ENCODE measurements around the gene NENF. TPM values are rescaled to one million over a fixed set of nuclear protein-coding genes. Genes with fewer than 3 reads are reported as not detected.
A peak's percentile ranks its signal among the peaks of the same experiment; 100 is the strongest.
"Not testable (repeated sequence)": the region's sequence is repeated elsewhere in the genome, so short reads cannot be mapped to it uniquely, and the experiment has no call there.

NENF gene
- total RNA-seq, 1 experiment from 2014 or later, result 114 TPM

DNA sequence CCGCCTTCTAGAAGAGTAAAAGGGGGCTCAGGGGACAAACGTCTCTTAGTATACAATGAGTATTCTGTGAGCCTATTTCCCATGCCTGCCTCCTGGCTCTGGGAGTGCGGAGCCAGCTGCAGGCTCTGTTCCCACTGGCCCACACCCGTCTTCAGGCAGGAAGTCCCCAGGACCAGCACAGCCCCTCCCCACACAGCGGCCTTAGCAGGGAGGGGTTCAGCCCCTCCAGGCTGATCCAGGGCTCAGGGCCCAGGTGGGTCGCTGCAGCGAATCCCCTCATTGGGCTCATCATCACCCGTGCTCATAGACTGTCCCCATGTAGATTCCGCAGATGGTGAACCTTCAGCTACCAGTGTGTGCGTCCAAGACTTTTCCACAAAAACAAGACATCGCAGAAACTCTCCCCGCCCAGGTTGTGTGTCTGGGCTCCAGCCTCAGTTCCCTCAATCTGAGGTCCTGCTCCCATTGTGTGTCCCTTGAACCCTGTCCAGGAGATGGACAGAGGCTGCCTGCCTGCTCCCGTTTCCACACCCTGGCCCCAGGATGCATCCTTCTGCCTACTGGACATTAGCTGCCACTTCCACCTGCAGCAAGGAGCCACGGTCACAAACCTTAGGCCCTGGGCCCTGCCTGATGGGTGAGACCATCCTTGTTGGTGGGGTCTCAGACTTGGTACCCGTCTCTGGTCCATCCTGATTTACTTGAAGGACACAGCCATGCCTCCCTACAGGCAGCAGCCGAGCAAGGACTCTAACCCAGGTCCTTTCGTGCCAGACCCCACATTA lies 39.4 kb downstream of the NENF start:
- in situ Hi-C loops (cut with HindIII; ENCODE audit: low pct_unique_long_range_greater_than_20kb, low sequenced_read_pairs), result no loop called here
- DNase-seq (ENCODE audit: low read depth, low spot score), result no peak

DNA sequence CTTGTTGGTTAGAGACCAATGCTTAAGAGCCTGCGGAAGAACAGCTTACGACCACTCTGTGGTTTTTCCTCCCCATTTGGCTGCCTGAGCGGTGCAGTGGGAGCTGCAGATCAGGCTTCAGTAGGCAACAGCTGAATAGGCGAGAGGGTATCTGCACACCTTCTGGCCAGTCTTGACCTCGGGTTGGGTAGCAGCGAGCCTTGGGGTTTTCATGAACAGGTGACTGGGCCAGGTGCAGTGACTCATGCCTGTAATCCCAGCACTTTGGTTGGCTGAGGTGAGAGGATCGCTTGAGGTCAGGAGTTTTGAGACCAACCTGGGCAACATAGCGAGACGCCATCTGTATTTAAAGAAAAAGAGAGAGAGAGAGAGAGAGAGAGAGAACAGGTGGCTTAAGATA lies 41.0 kb downstream of the NENF start:
- in situ Hi-C loops (cut with HindIII; ENCODE audit: low pct_unique_long_range_greater_than_20kb, low sequenced_read_pairs), result no loop called here

DNA sequence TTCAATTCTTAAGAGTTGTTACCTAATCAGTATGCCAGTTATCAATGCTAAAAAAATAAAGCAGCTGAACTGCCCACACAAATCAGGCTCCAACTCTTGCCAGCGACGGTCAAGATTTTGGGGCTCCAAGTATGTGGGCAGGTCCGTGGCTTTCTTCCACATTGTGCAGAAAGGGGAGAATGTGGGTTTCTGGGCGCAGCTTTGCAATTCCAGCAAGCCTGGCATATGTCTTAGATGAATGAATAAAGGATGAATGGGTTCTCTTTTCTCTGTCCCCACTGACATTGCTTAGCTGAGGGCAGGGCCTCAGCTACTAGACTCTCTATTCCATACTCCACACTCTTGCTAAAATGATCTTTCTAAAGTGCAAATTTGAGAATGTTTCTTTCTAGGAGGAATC lies 42.4 kb downstream of the NENF start:
- in situ Hi-C loops (cut with HindIII; ENCODE audit: low pct_unique_long_range_greater_than_20kb, low sequenced_read_pairs), result no loop called here
- DNase-seq (ENCODE audit: low read depth, low spot score), result no peak

More for the DNA sequence above, 41.0 kb downstream of the NENF start:
- DNase-seq (ENCODE audit: low read depth, low spot score), result no peak

DNA sequence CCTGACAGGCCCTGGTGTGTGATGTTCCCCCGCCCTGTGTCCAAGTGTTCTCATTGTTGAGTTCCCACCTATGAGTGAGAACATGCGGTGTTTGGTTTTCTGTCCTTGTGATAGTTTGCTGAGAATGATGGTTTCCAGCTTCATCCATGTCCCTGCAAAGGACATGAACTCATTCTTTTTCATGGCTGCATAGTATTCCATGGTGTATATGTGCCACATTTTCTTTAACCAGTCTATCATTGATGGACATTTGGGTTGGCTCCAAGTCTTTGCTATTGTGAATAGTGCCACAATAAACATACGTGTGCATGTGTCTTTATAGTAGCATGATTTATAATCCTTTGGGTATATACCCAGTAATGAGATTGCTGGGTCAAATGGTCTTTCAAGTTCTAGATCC lies 43.1 kb downstream of the NENF start:
- in situ Hi-C loops (cut with HindIII; ENCODE audit: low pct_unique_long_range_greater_than_20kb, low sequenced_read_pairs); DNase-seq (ENCODE audit: low read depth, low spot score): not testable (repeated sequence)

DNA sequence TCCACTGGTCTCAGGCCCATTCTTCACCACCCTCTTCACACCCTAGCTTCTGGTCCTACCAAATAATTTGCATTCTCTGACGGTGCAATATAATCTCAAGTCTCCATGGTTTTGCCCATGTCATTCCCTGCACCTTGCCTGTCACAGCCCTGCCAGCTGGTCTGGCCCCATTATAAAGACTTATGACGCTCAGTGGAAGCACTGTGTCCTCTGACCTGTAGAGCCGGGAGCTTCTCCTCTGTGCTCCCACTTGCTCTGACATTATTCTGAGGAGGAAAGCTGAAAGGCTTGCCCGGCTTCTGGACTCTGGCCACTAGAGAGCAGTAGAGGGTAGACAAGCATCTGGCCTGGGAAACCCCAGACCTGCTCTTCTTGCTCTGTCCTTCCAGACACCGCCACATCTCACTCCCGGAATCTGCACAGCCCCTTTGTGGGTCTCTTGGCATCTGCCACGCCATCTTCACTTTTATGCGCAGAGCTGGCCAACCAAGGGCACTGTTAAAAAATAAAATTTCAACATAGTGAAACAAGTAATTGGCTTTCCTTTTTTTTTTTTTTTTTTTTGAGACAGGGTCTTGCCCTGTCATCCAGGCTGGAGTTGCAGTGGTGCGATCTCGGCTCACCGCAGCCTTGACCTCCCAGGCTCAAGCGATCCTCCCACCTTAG lies 44.4 kb downstream of the NENF start:
- in situ Hi-C loops (cut with HindIII; ENCODE audit: low pct_unique_long_range_greater_than_20kb, low sequenced_read_pairs), result no loop called here
- peak; percentile 93 for DNase-seq (ENCODE audit: low read depth, low spot score)

DNA sequence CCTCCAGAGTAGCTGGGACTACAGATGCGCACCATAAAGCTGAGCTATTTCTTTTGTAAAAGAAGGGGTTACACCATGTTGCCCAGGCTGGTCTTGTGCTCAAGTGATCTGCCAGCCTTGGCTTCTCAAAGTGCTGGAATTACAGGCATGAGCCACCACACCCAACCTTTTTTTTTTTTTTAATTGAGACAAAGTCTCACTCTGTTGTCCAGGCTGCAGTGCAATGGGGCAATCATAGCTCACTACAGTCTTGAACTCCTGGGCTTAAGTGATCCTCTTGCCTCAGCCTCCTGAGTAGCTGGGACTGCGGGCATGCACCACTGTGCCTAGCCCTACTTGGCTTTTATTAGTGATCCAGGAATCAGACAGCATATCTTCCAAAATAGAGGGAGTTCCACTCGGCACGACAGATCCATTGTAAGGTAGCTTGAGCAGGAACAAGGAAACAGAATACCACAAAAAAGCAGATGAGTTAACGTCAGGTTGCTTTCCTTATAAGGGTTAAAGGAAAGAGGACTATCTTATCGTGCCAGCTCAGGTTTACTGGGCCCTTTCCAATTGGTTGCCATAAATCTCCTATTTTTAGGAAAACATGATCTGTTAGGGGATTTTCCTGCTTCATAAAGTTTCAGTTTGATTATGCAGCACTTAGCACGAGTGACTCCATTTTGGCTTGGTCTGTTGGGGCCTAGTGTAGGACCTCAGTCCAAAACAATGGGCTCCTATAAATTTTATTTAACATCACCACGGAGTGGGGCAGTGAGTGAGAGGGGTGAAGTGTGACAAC lies 45.2 kb downstream of the NENF start:
- DNase-seq (ENCODE audit: low read depth, low spot score), result no peak
- in situ Hi-C loops (cut with HindIII; ENCODE audit: low pct_unique_long_range_greater_than_20kb, low sequenced_read_pairs), result no loop called here

DNA sequence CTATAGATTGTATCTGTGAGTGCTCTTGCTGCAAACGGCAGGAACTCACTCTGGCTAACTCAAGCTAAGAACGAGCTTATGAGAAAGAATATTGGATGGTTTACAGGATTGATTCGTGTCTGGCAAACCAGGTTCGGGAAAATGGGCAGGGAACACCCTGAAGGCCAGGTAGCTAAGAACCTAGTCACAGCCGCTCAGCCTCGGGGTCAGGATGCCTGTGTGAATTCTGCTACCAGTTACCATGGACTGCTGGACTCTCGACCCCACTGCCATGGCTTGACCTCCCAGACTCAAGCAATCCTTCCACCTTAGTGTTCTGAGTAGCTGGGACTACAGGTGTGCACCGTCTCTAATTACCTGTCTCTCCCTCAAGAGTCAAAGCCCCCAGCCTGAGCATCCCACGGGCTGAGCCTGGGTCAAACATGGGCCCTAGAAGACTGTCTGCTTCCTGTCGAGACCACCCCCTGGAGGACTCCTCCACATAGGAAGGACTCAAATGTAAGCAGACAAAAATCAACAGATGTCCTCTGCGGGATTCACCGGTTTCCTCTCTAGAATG lies 45.8 kb downstream of the NENF start:
- in situ Hi-C loops (cut with HindIII; ENCODE audit: low pct_unique_long_range_greater_than_20kb, low sequenced_read_pairs), result no loop called here

DNA sequence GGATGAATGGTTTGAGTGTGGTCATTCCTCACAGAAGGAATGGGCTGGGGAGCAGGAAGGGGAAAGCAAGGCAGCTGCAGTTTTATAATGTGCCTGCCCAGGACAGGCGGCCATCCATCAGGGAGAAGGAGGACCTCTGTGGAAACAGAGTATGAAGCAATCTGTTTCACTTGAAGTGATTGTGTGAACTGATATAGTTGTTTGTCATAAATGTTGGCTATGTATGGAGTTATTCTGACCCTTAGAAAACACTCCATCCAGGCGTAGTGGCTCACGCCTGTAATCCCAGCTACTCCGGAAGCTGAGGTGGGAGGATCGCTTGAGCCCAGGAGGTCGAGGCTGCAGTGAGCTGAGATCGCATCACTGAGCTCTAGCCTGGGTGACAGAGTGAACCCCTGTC lies 46.5 kb downstream of the NENF start:
- in situ Hi-C loops (cut with HindIII; ENCODE audit: low pct_unique_long_range_greater_than_20kb, low sequenced_read_pairs), result no loop called here
- DNase-seq (ENCODE audit: low read depth, low spot score), result no peak

More for the DNA sequence above, 45.8 kb downstream of the NENF start:
- no peak for DNase-seq (ENCODE audit: low read depth, low spot score)

DNA sequence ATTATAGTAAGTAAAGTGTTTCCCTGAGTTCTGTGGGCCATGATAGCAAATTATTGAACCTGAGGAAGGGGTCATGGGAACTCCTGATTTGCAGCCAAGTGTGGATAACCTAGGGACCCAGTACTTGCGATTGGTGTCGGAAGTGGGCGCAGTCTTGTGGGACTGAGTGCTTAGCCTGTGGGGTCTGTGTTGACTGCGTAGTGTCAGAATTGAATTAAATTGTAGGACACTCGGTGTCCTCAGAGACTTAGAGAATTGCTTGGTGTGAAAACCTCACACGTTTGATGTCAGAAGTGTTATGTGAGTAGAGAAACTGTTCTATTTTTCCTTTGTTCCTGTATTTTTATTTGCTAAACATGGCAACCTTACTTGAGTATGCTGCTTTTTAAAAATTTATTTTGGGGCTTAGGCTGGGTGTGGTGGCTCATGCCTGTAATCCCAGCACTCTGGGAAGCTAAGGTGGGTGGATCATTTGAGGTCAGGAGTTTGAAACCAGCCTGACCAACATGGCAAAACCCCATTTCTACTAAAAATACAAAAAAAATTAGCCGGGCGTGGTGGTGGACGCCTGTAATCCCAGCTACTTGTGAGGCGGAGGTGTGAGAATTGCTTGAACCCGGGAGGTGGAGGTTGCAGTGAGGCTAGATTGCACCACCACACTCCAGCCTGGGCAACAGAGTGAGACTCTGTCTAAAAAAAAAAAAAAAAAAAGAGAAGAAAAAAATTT lies 48.2 kb downstream of the NENF start:
- in situ Hi-C loops (cut with HindIII; ENCODE audit: low pct_unique_long_range_greater_than_20kb, low sequenced_read_pairs); DNase-seq (ENCODE audit: low read depth, low spot score): not testable (repeated sequence)

DNA sequence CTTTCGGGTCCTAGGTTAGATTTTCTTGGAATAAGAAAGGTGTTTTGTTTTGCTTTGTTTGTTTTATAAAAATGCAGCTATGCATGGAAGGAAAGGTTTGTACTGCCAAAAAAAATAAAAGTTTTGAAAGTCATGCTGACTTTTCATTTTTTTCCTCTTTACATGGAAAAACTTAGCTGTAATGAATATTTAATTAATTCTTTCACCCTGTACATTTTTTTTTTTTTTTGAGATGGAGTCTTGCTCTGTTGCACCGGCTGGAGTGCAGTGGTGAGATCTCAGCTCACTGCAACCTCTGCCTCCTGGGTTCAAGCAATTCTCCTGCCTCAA lies 48.7 kb downstream of the NENF start:
- DNase-seq (ENCODE audit: low read depth, low spot score), result no peak
- in situ Hi-C loops (cut with HindIII; ENCODE audit: low pct_unique_long_range_greater_than_20kb, low sequenced_read_pairs), result no loop called here

DNA sequence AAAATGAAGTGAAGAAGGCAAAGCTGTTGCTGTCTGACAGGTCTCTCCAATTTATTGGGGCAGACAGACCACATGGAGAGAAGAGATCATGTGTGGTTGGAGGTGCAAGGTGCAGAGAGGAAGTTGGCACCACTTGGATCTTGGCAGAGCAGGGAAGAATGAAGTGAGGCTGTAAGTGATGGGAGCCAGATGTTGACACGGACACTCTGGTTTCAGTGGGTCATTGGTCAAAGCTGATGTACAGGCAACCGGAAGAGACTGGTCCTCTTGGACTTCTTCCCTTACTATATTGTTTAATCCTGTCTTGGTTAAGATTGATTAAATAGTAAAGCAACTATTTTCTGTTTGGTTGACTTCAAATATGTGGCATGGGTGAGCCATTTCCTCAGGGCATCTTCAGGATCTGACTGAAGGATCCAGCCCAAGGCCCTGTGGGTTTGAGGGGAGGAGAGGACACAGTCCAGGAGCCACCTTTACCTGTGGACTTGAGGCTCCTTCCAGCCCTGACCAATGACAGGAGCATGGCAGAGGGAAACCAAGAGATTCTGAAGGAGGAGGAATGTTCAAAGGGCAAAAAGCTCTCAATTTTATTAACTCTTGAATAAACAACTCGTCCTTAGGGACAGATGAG lies 49.4 kb downstream of the NENF start:
- in situ Hi-C loops (cut with HindIII; ENCODE audit: low pct_unique_long_range_greater_than_20kb, low sequenced_read_pairs), result no loop called here
- DNase-seq (ENCODE audit: low read depth, low spot score), result no peak

DNA sequence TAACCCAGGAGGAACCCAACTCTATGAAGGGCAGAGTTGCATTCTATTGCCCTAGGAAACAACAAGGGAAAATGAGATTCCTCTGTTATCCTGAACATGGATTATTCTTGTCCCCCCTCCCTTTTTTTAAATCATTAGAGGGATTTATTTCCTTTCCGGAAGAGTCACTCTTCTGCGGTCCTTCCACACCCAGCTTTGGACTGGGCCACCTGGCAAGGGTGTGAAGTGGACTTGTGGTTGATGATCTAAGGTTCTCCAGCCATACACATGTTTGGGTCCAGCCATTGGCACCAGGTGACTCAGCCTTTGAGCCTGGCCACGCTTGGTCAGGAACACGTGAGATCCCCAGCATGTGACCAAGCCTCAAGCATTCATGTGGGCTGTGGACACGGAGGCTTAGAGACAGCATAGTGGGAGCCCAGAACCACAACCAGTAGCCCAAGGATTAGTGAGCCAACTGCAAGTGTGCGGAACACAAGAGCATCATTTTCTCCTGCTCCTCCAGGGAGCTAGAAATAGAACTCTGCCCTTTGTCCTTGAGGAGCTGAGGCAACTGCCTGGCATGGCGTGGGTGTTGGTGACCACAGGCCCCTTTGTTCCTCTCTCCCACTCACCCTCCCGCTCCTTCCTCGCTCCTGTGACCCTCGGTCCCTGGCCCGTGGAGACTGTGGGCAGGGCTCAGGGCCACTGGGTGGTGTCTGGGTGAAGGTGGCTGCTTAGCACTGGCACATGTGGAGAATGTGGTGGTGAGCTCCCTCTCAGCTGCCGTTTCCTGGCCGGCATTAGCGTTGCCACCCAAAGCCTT lies 50.1 kb downstream of the NENF start:
- in situ Hi-C loops (cut with HindIII; ENCODE audit: low pct_unique_long_range_greater_than_20kb, low sequenced_read_pairs), result no loop called here

DNA sequence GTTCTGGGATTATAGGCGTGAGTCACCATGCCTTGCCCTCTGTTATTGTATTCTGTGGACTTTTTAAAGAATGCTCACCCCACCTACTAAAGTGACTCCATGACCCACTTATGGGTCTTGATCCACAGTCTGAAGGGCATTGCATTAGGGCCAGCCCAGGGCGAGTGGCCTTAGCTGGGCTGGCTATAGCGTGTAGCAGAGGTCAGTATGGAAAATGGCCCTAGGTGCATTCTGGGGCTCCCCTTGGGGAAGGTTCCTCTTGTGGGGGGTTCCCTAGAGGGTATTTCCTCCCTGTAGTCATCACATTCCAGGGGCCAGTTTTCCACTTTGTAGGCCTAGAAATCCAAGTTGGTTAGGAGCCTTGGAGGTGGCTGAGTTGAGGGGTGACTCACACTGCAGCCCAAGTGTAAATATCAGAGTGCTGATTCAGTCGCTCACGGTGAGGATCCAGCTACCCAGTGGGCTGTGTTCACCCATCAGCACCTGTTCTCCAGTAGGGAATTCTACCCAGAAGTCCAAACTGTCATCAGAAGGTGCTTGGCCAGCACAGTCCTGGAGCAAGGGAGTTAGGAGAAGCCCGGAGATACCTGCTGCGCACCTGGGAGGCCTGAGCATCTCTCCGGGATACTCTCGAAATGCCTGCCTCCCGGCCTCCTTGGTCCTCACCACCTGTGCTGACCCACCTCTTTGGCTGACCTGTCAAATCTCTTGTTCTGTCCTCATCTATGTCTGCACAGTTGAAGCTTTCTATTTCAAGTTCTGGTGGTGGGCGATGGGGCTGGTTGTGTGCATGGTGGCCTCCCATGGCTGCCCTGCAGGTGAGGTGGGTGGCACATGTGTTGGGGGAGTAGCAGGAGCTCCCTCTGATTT lies 52.2 kb downstream of the NENF start:
- in situ Hi-C loops (cut with HindIII; ENCODE audit: low pct_unique_long_range_greater_than_20kb, low sequenced_read_pairs), result no loop called here
- no peak for DNase-seq (ENCODE audit: low read depth, low spot score)

More for the DNA sequence above, 50.1 kb downstream of the NENF start:
- DNase-seq (ENCODE audit: low read depth, low spot score), result peak; percentile 37

DNA sequence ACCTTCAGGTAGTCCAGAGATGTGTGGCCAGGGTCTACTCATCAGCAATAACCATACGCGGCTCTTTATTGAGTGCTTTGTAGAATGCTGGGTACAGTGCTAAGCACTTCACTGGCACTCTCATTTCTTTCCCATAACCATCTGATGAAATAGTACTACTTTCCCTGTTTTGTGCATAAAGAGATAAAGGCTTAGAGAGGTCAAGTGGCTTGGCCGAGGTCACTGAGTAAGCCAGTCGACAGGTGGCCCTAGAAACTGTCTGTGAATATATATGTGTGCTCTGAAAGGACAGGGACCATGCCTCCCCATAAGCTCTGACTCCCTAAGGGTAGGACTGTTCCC lies 52.8 kb downstream of the NENF start:
- in situ Hi-C loops (cut with HindIII; ENCODE audit: low pct_unique_long_range_greater_than_20kb, low sequenced_read_pairs), result no loop called here
- no peak for DNase-seq (ENCODE audit: low read depth, low spot score)

DNA sequence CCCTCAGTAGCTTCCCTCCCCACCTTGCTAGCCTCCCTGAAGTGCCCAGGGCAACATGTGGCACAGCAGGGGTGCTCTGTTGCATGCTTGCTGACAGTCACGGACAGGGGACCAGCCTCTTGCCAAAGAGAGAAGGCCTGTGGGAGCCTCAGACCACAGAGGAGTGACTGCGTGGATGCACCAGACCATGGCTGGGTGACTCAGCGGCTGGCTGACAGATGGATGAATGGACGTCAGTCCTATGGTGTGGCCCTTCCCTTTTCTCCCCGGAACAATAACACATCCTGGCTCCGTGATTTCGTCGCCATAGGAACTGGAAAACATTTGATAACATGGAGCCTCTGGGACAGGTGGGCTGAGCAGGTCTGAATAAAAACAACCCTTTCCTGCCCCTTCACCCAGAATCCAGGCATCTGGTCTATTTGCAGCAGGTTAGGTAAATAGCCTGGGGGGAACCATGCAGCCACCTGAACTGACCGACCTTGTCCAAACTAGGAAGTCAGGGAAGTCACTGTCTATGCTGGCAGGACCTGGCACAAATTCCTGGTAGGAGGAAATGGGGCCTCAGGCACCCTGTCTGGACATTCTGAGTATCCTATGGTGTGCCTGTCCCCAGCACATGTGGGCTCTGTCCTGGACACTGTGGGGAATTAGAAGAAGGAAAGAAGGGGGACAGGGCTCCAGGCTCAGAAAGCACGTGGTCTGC lies 53.3 kb downstream of the NENF start:
- peak; percentile 68 for DNase-seq (ENCODE audit: low read depth, low spot score)
- in situ Hi-C loops (cut with HindIII; ENCODE audit: low pct_unique_long_range_greater_than_20kb, low sequenced_read_pairs), result no loop called here
